Esophagus squamous epithelium (tissue), 5 donors: ENCODE data around the gene CTIF. TPM values are rescaled to one million over a fixed set of nuclear protein-coding genes. Genes with fewer than 3 reads are reported as not detected.

Experiments
- DNase-seq: peaks from one replicate; lab custom pipeline; 2025; lab: John Stamatoyannopoulos, UW
- H3K27ac ChIP-seq, 4 donors: fragments of 200-600 bp; sonication (generic); one replicate each; pipeline ENCODE4 v1.5.1; 2016 to 2019; ENCODE audit warnings: mild to moderate bottlenecking in 1 of 4
- H3K27me3 ChIP-seq, 4 donors: fragments of 200-600 bp; sonication (generic); 1 replicate in 3 of 4; 2 replicates in 1 of 4; pipeline versions ENCODE4 v1.5.1 to v1.6.0; 2017 to 2021; ENCODE audit warnings: antibody characterized with exemption in 1 of 4
- H3K36me3 ChIP-seq, 3 donors: fragments of 200-600 bp; sonication (generic); one replicate each; pipeline ENCODE4 v1.5.1; 2016 to 2019
- H3K4me1 ChIP-seq, 3 donors: fragments of 200-600 bp; sonication (generic); one replicate each; pipeline ENCODE4 v1.5.1; 2017 to 2019
- H3K4me3 ChIP-seq, 4 donors: fragments of 200-600 bp; sonication (generic); 1 replicate in 3 of 4; 2 replicates in 1 of 4; pipeline ENCODE4 v1.5.1; 2016 to 2019; ENCODE audit warnings: mild to moderate bottlenecking in 2 of 4, moderate library complexity in 1 of 4
- H3K9me3 ChIP-seq, 3 donors: fragments of 200-600 bp; sonication (generic); one replicate each; pipeline ENCODE4 v1.5.1; 2016 to 2019
- CTCF ChIP-seq, 6 experiments: fragments of 450-650 bp in 4 of 6; fragments of 200-600 bp in 2 of 6; sonication (generic) in 2 of 6; IDR thresholded peaks; one replicate each; pipeline ENCODE4 v1.5.1; 2016 to 2019; ENCODE audit warnings: antibody characterized with exemption in 6 of 6, mild to moderate bottlenecking in 4 of 6, moderate library complexity in 4 of 6
- POLR2A ChIP-seq, 4 donors: fragments of 450-650 bp; IDR thresholded peaks; one replicate each; pipeline ENCODE4 v1.6.1; 2017; ENCODE audit warnings: antibody characterized with exemption in 4 of 4, mild to moderate bottlenecking in 4 of 4, moderate library complexity in 3 of 4
- WGBS, 2 donors: methylation state at CpG; one replicate each; pipeline ENCODE4 v1.1.5; 2018; 5-methylcytosine and 5-hydroxymethylcytosine counted together
- intact Hi-C: fragments of 100-400 bp; cut with DNase I; formaldehyde crosslinking; loops from one replicate; pipeline ENCODE4 v1.15.0; 2022
- total RNA-seq, 4 donors: library from RNA; depleted of rRNA; stranded (reverse); fragments of >200 nt; gene quantifications; one replicate each; pipeline ENCODE4 v1.1.0, GENCODE V29; 2016
- donor health status: DM: yes; HTN: yes; CAD: no.

Gene CTIF
- total RNA-seq, 4 donors from 2014 or later, result 4.7 to 24.2 (median 10.2) TPM

- no peak for DNase-seq
- no peaks in the 10 kb centered on the region for H3K27me3 ChIP-seq
- no peak overlapping the region for H3K4me3 ChIP-seq
- no peaks in the 10 kb centered on the region for H3K9me3 ChIP-seq
- 86 to 100% methylated on average over 3 to 4 of the region's 18 CpGs for WGBS, 2 donors
- no peaks in the 10 kb centered on the region for H3K36me3 ChIP-seq
- H3K4me1 ChIP-seq, result peaks cover 0 to 34% (median 10%) of the 10 kb centered on the region in 3 donors
- intact Hi-C loops, result no loop called here
- no peak overlapping the region for H3K27ac ChIP-seq
- no peak for TF ChIP-seq POLR2A (IDR thresholded peaks at IDR 0.05)
- no peak for TF ChIP-seq CTCF (IDR thresholded peaks at IDR 0.05)
Measured at GRCh38 chr18:48887905-48888772, 349.3 kb downstream of the CTIF start.

- TF ChIP-seq POLR2A (IDR thresholded peaks at IDR 0.05) (no peak), CTCF (IDR thresholded peaks at IDR 0.05) (no peak)
- no peaks in the 10 kb centered on the region for H3K27me3 ChIP-seq
- H3K4me1 ChIP-seq, result peaks cover 0 to 40% (median 16%) of the 10 kb centered on the region in 3 donors
- no peak for DNase-seq
- 81 to 94% methylated on average over 3 to 4 of the region's 5 CpGs for WGBS, 2 donors
- no peak overlapping the region for H3K4me3 ChIP-seq
- H3K9me3 ChIP-seq, result no peaks in the 10 kb centered on the region
- H3K36me3 ChIP-seq, result no peaks in the 10 kb centered on the region
- intact Hi-C loops, result no loop called here
- H3K27ac ChIP-seq, result no peak overlapping the region
Measured at GRCh38 chr18:48888773-48889080, 349.9 kb downstream of the CTIF start.

- H3K36me3 ChIP-seq, result no peaks in the 10 kb centered on the region
- no peak overlapping the region for H3K27ac ChIP-seq
- 75 to 93% methylated on average over 3 to 4 of the region's 18 CpGs for WGBS, 2 donors
- H3K4me3 ChIP-seq, result no peak overlapping the region
- intact Hi-C loops, result no loop called here
- no peak for DNase-seq
- H3K4me1 ChIP-seq, result peaks cover 0 to 46% (median 20%) of the 10 kb centered on the region in 3 donors
- no peaks in the 10 kb centered on the region for H3K27me3 ChIP-seq
- no peaks in the 10 kb centered on the region for H3K9me3 ChIP-seq
- TF ChIP-seq POLR2A (IDR thresholded peaks at IDR 0.05) (no peak), CTCF (IDR thresholded peaks at IDR 0.05) (no peak)
Measured at GRCh38 chr18:48889115-48889941, 350.5 kb downstream of the CTIF start.

- 95% methylated on average over 13 of the region's 13 CpGs for WGBS, 2 donors
- intact Hi-C loops, result no loop called here
- H3K27me3 ChIP-seq, result no peaks in the 10 kb centered on the region
- no peaks in the 10 kb centered on the region for H3K36me3 ChIP-seq
- TF ChIP-seq POLR2A (IDR thresholded peaks at IDR 0.05), result no peak
- no peak for TF ChIP-seq CTCF (IDR thresholded peaks at IDR 0.05)
- no peak overlapping the region for H3K27ac ChIP-seq
- no peak for DNase-seq
- H3K4me1 ChIP-seq, result peaks cover 0 to 46% (median 20%) of the 10 kb centered on the region in 3 donors
- no peak overlapping the region for H3K4me3 ChIP-seq
- H3K9me3 ChIP-seq, result no peaks in the 10 kb centered on the region
Measured at GRCh38 chr18:48889981-48890762, 351.3 kb downstream of the CTIF start.
